Panc1 (cell line): ENCODE measurements around the gene PACC1.

Experiments used
- POLR2AphosphoS5 ChIP-seq: IDR thresholded peaks from 2 replicates; pipeline ENCODE4 v1.6.1; 2012; ENCODE audit warnings: mild to moderate bottlenecking, low read depth, low read length, moderate library complexity
- TF ChIP-seq, protein P1 (sequence below): fragments of 450-650 bp; IDR thresholded peaks from 2 replicates; pipeline ENCODE4 v1.5.1; 2017; ENCODE audit warnings: mild to moderate bottlenecking

DNA sequence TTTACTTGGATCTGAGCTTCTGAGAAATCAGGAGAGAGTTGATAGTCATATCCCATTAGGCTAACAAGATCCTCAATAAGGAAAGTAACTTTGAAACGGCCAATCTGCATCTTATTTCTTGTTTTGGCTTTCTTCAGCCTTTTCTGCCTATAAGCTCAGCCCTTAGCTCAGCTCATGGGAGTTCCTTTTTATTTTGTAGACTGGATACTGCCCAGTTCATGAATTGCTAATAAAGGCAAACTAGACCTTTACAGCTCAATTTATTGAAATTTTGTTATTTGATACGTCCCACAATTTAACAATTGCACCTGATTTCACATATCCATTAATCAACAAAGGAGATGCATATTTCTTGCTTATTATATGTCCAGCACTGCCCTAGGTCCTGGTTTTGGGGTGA, 40.7 kb upstream of the PACC1 start:
- TF ChIP-seq, protein P1, sequence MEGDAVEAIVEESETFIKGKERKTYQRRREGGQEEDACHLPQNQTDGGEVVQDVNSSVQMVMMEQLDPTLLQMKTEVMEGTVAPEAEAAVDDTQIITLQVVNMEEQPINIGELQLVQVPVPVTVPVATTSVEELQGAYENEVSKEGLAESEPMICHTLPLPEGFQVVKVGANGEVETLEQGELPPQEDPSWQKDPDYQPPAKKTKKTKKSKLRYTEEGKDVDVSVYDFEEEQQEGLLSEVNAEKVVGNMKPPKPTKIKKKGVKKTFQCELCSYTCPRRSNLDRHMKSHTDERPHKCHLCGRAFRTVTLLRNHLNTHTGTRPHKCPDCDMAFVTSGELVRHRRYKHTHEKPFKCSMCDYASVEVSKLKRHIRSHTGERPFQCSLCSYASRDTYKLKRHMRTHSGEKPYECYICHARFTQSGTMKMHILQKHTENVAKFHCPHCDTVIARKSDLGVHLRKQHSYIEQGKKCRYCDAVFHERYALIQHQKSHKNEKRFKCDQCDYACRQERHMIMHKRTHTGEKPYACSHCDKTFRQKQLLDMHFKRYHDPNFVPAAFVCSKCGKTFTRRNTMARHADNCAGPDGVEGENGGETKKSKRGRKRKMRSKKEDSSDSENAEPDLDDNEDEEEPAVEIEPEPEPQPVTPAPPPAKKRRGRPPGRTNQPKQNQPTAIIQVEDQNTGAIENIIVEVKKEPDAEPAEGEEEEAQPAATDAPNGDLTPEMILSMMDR: no peak
- TF ChIP-seq POLR2AphosphoS5: no peak
